EH (cell line): Measurements from ENCODE around the gene FAM234A.

Experiments used
- DNase-seq: peaks from one replicate; pipeline ENCODE4 v3.0.0-alpha.2; 2015; ENCODE audit warnings: low read depth

FAM234A gene

GRCh38 chr16:301235-301634, 66.6 kb downstream of the FAM234A start:
- no peak for DNase-seq

GRCh38 chr16:301950-302349, 67.3 kb downstream of the FAM234A start:
- DNase-seq, result no peak

GRCh38 chr16:303760-304505, 69.3 kb downstream of the FAM234A start:
- peak; percentile 26 for DNase-seq

- DNase-seq, result no peak
Measured at GRCh38 chr16:305916-306626, 71.5 kb downstream of the FAM234A start.

GRCh38 chr16:306911-307370, 72.3 kb downstream of the FAM234A start:
- no peak for DNase-seq

- no peak for DNase-seq
Measured at GRCh38 chr16:307691-308312, 73.2 kb downstream of the FAM234A start.

- DNase-seq, result no peak
Measured at GRCh38 chr16:309476-309875, 74.9 kb downstream of the FAM234A start.

- DNase-seq, result no peak
Measured at GRCh38 chr16:311725-312124, 77.1 kb downstream of the FAM234A start.

GRCh38 chr16:314351-314750, 79.7 kb downstream of the FAM234A start:
- DNase-seq, result no peak

- DNase-seq, result no peak
Measured at GRCh38 chr16:314795-315299, 80.2 kb downstream of the FAM234A start.
